CD4-positive, alpha-beta T cell treated with Interleukin-21 for 1 hour (primary cell): ENCODE results near the gene PRKG1.

Source experiments
- DNase-seq: peaks from one replicate; pipeline ENCODE4 v3.0.0-alpha.2; 2020

Gene PRKG1

GRCh38 chr10:51624013-51624412 is 549.7 kb downstream of the PRKG1 start:
- DNase-seq = no peak

- no peak for DNase-seq
These were observed 555.8 kb downstream of the PRKG1 start for GRCh38 chr10:51629934-51630639.

GRCh38 chr10:51630640-51631005 is 556.3 kb downstream of the PRKG1 start:
- DNase-seq = no peak

- no peak for DNase-seq
These were observed 561.1 kb downstream of the PRKG1 start for GRCh38 chr10:51635436-51635835.

GRCh38 chr10:51638211-51638610 is 563.9 kb downstream of the PRKG1 start:
- no peak for DNase-seq

GRCh38 chr10:51638737-51639136 is 564.5 kb downstream of the PRKG1 start:
- DNase-seq = no peak

GRCh38 chr10:51640120-51640819 is 566.0 kb downstream of the PRKG1 start:
- DNase-seq = no peak

GRCh38 chr10:51642581-51642980 is 568.3 kb downstream of the PRKG1 start:
- no peak for DNase-seq

- DNase-seq = no peak
These were observed 569.4 kb downstream of the PRKG1 start for GRCh38 chr10:51643734-51644133.

GRCh38 chr10:51649064-51649463 is 574.8 kb downstream of the PRKG1 start:
- no peak for DNase-seq

GRCh38 chr10:51651063-51651462 is 576.8 kb downstream of the PRKG1 start:
- DNase-seq = no peak

- no peak for DNase-seq
These were observed 578.7 kb downstream of the PRKG1 start for GRCh38 chr10:51653025-51653424.

- no peak for DNase-seq
These were observed 580.6 kb downstream of the PRKG1 start for GRCh38 chr10:51654918-51655317.

GRCh38 chr10:51656503-51656902 is 582.2 kb downstream of the PRKG1 start:
- no peak for DNase-seq

- no peak for DNase-seq
These were observed 583.7 kb downstream of the PRKG1 start for GRCh38 chr10:51658000-51658399.

GRCh38 chr10:51659344-51659743 is 585.1 kb downstream of the PRKG1 start:
- no peak for DNase-seq

- DNase-seq = no peak
These were observed 588.8 kb downstream of the PRKG1 start for GRCh38 chr10:51663086-51663485.

GRCh38 chr10:51666456-51666855 is 592.2 kb downstream of the PRKG1 start:
- DNase-seq = no peak

GRCh38 chr10:51667678-51668335 is 593.5 kb downstream of the PRKG1 start:
- no peak for DNase-seq

GRCh38 chr10:51668336-51668689 is 594.0 kb downstream of the PRKG1 start:
- DNase-seq = no peak

GRCh38 chr10:51669041-51669440 is 594.8 kb downstream of the PRKG1 start:
- DNase-seq = no peak

GRCh38 chr10:51672039-51672535 is 597.8 kb downstream of the PRKG1 start:
- no peak for DNase-seq

- DNase-seq = no peak
These were observed 600.8 kb downstream of the PRKG1 start for GRCh38 chr10:51675088-51675487.

- no peak for DNase-seq
These were observed 605.6 kb downstream of the PRKG1 start for GRCh38 chr10:51679841-51680240.
